Bronchial smooth muscle cell (primary cell): ENCODE results near the gene TMEM181. TPM values are rescaled to one million over a fixed set of nuclear protein-coding genes. Genes with fewer than 3 reads are reported as not detected.

Experiments
- total RNA-seq: library from RNA; depleted of rRNA; stranded (reverse); fragments of >200 nt; gene quantifications from 2 replicates; pipeline ENCODE4 v1.2.1, GENCODE V29; 2014

The TMEM181 gene, protein sequence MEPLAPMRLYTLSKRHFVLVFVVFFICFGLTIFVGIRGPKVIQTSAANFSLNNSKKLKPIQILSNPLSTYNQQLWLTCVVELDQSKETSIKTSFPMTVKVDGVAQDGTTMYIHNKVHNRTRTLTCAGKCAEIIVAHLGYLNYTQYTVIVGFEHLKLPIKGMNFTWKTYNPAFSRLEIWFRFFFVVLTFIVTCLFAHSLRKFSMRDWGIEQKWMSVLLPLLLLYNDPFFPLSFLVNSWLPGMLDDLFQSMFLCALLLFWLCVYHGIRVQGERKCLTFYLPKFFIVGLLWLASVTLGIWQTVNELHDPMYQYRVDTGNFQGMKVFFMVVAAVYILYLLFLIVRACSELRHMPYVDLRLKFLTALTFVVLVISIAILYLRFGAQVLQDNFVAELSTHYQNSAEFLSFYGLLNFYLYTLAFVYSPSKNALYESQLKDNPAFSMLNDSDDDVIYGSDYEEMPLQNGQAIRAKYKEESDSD
- total RNA-seq = 28.9 and 34.0 TPM in 2 replicates

DNA sequence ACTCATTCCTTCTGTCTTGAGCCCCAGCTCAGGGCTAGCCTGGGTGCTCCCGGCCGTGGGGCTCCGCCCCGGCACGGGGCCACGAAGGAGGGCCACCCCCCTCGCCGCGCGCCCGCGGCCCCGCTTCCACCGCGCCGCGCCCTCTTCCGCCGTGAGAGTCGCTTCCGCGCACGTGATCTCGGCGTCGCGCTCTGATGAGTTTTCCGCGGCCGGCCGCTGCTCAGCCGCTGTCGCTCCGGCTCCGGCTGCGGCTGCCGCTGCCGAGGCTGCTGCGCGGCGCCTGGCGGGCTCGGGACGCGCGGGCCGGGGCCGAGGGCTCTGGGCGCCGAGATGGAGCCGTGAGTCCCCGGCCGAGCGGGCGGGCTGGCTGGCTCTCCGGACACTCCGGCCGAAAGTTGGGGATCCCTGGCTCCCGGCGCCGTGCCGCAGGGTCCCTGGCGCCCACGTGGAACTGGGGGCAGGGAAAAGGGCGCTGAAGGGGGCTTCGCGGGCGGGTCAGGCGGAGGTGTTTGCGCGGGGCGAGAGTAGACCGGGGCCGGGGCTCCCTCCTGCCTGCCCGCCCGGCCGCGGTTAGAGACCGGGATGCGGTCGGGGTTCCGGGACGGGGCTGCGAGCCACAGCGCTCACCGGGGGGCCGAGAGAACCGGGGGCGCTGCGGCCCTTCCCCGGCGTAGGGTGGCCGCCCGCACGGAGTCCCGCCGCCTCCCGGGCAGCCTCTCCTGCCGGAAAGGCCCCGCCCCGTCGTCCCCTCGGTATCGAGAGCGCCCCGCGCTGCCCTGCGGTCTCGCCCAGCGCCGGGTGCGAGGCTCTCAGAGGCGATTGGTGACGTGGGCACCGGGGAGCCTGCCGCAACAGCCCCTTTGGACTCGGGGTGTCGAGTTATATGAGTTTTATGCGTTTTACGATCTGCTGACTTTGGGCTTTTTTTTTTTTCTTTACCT is at the start of gene TMEM181:
Gene TMEM181 (plus strand): TSS at position 197 of the 941 bp plus-strand sequence. CDS start 134 bp downstream, at position 331.

DNA sequence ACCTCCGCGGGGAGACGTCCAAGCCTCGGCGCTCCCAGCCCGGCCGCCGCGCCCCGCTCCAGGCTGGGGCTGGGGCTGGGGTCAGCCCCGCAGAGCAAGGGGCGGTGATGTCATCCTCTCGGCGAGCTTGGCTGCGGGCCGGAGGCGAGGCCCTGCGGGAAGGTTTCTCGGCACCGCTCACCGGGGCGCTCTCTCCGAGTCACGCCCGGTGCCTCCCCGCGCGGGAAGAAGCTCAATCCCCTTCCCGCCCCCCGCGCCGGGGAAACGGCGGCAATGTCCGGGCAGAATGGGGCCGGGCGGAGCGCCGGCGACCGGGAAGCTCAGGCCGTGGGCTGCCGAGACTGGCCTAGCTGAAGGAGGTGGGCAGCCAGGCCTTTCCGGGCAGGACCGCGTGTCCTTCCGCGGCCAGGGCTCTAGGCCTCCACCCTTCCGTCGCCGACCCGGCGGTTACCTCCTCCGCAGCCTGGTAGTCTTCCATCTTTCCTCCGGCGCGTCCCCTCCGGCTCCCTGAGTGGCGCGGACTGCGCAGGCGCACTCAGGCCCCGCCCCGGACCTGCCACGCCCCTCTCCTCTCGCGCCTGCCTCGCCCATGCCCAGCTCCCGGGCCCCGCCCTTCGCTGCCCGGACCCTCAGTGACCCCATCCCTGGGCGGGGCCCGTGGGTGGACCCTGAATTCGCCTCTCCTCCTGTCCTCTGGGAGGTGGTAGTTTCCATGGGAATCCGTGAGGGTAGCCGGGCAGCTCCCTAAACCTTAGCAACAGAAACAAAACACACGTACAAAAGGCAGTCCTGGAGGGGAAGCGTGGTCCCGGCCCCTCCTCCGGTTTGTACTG is 84.6 kb downstream of the TMEM181 start, which contains the start of gene DYNLT1:
Gene DYNLT1 (minus strand): TSS at position 513 of the 833 bp plus-strand sequence. CDS start 35 bp downstream, at position 478.

DNA sequence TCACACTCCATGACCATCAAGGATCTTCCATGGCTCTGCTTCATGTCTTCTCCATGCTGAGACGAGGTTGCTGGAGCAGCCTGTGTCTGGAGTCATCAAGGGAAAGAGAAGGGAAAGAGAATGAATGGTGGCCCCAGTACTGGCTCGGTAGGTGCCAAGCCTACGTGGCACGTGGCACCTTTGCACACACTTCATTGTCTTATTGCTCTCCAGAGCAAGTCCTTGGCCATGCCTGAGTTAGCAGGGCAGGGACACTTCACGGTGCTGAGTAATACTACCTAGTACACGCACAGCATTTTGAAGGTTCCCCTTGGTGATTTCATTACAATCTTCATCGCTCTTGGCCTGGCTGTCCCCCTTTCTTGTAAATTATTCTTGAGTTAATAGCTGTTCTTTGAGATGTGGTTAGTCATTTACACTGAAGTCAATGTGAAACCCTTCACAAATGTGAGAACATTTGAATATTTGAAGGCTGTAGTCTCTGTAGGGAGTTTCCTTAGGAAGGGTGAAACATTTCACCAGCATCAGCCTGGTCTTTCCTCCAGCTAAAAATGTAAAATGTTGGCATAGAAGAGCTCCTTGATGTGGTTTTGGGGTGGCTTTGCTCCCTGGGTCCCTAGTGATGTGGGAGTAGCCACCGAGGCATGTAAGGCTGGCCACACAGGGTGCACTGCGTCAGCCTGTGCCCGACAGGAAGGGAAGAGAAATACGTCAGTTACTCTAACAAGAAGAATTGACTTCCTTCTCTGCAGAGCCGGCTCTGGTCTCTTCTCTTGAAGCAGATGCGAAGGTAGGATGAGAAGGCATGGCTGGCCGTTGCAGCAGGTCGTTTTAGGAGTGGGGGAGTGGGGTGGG is 89.6 kb downstream of the TMEM181 start, which contains the start of gene SYTL3:
Gene SYTL3 (plus strand): TSS at position 766 of the 855 bp plus-strand sequence. CDS start 13,215 bp downstream, outside the sequence.

Other genes with a start within 250 kb of the TMEM181 start
- 71.1 and 96.4 TPM in 2 replicates for gene TULP4, start 247.6 kb upstream of the TMEM181 start, total RNA-seq
- 157 and 165 TPM in 2 replicates for gene DYNLT1, start 84.7 kb downstream of the TMEM181 start, total RNA-seq
- gene SYTL3, start 90.0 kb downstream of the TMEM181 start, total RNA-seq = 9.5 and 10.6 TPM in 2 replicates